Spleen (tissue), 7 donors: ENCODE data around the gene SASH1.

Experiments
- POLR2AphosphoS5 ChIP-seq, 3 donors: sonication (generic); formaldehyde crosslinking; IDR thresholded peaks; one replicate each; pipeline ENCODE4 v1.5.1; 2017; ENCODE audit warnings: antibody characterized with exemption in 3 of 3
- TF ChIP-seq, protein P1 (sequence below), 11 experiments: fragments of 200-600 bp in 7 of 11; fragments of 450-650 bp in 4 of 11; sonication (generic) in 4 of 11; IDR thresholded peaks in 8 of 11; conservative IDR thresholded peaks in 3 of 11; 1 replicate in 7 of 11; 2 replicates in 4 of 11; pipeline versions ENCODE4 v1.4.0 to v1.8.0; 2016 to 2021; ENCODE audit warnings: antibody characterized with exemption in 11 of 11, inconsistent platforms in 4 of 11, mild to moderate bottlenecking in 1 of 11
- donor health status: DM: no; HTN: no; CAD: no; lungs with moderate emphysema.
- donor health status: DM: no; HTN: no; CAD: no.
- donor health status: DM: no; HTN: no; CAD: no.

DNA sequence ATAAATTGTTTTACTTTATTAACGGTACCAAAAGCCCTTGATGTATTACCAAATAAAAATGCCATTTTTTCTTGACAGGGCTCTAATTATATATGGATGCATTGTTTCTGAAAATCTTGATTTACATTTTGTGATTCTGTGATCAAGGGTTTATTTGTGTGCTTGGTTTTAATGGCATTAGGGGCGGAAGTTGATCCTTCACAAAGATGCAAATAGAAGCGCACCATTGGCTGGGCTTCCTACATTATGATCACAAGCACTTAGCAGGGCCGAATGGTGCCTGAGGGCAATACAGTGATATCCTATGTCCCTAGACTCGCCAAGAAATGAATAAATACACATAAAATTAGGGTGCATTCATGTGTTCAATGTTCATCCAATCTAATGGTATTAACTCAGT, 231.3 kb downstream of the SASH1 start:
- TF ChIP-seq, protein P1, sequence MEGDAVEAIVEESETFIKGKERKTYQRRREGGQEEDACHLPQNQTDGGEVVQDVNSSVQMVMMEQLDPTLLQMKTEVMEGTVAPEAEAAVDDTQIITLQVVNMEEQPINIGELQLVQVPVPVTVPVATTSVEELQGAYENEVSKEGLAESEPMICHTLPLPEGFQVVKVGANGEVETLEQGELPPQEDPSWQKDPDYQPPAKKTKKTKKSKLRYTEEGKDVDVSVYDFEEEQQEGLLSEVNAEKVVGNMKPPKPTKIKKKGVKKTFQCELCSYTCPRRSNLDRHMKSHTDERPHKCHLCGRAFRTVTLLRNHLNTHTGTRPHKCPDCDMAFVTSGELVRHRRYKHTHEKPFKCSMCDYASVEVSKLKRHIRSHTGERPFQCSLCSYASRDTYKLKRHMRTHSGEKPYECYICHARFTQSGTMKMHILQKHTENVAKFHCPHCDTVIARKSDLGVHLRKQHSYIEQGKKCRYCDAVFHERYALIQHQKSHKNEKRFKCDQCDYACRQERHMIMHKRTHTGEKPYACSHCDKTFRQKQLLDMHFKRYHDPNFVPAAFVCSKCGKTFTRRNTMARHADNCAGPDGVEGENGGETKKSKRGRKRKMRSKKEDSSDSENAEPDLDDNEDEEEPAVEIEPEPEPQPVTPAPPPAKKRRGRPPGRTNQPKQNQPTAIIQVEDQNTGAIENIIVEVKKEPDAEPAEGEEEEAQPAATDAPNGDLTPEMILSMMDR (IDR thresholded peaks at IDR 0.05 in 8 of 11, conservative IDR thresholded peaks at IDR 0.05 in 3 of 11) = no peak
- TF ChIP-seq POLR2AphosphoS5 (IDR thresholded peaks at IDR 0.05) = no peak
